ENCODE results near the gene DTX4.

The DTX4 gene

DNA sequence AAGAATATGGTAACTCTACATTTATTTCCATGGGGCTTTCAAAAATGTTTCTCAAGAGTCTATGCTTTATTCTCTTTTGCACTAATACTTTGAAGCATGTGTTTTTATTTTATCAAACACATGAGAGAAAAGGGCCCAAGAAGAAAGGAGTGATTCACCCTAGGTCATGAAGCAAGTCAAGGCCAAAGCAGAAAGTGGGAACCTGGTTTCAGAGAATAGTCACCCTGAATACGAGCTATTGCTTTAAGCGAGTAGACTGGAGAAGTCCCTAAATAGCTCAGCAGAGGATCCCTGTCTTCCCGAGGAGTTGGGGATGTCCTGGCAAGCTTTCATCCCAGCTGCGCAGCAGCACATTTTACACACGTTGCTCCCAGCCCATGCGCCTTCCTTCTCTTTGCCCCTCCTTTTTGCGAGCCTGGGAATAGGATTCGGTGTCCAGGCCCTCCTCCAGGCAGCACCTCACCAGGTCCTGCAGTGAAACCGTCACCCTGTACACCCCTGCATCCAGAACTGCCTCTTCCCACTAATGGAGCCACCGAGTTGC lies 21.7 kb downstream of the DTX4 start (continued):
- TF ChIP-seq, protein P1, sequence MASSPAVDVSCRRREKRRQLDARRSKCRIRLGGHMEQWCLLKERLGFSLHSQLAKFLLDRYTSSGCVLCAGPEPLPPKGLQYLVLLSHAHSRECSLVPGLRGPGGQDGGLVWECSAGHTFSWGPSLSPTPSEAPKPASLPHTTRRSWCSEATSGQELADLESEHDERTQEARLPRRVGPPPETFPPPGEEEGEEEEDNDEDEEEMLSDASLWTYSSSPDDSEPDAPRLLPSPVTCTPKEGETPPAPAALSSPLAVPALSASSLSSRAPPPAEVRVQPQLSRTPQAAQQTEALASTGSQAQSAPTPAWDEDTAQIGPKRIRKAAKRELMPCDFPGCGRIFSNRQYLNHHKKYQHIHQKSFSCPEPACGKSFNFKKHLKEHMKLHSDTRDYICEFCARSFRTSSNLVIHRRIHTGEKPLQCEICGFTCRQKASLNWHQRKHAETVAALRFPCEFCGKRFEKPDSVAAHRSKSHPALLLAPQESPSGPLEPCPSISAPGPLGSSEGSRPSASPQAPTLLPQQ (tag by site-specific recombination; IDR thresholded peaks at IDR 0.05): no peak

DNA sequence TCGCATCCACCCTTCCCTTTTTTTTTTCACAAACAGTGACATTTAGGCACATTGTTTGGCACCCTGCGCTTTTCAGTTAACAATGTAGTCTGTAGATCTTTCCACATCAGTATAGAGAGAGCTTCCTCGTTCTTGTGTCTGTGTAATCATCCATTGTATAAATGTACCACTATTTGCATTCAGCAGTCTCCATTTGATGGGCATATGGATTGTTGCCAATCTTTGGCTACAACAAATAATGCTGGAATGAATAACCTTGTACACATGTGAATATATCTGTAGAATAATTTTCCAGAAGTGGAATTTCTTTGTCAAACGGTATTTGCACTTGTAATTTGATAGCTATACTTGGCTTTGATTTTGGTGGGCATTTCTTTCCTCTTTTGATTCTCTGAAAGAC lies 23.7 kb downstream of the DTX4 start:
- Histone ChIP-seq H3K36me3 (ENCODE audit: control insufficient read depth in 2 of 2, insufficient read depth in 1 of 2, low read length in 2 of 2) (peaks cover 0 to 64% of the 10 kb centered on the region in 2 experiments; a peak in 1 of 3 replicates), H3K9me3 (ENCODE audit: control insufficient read depth, insufficient read depth, low read depth, low read length) (no peaks in the 10 kb centered on the region), H3K4me1 (ENCODE audit: control insufficient read depth, insufficient read depth, low read length) (no peaks in the 10 kb centered on the region), H3K4me3 (ENCODE audit: low read depth, low read length) (no peak overlapping the region), H3K27ac (ENCODE audit: extremely low read depth, low read depth, low read length) (no peak overlapping the region)
- TF ChIP-seq ZNF2 (tag by site-specific recombination; IDR thresholded peaks at IDR 0.05): no peak
- TF ChIP-seq MEIS1 (CRISPR knock-in tag; IDR thresholded peaks at IDR 0.05; ENCODE audit: borderline replicate concordance): no peak
- TF ChIP-seq KLF9 (tag by site-specific recombination; IDR thresholded peaks at IDR 0.05; ENCODE audit: low read depth): no peak
- TF ChIP-seq ZNF174 (tag by site-specific recombination; IDR thresholded peaks at IDR 0.05): no peak
- TF ChIP-seq ZNF211 (tag by site-specific recombination; IDR thresholded peaks at IDR 0.05; ENCODE audit: low read depth): no peak
- ChIA-PET POLR2A (no interaction called here), CTCF (interaction anchor here (0.7 kb wide), 1 partner anchor 30 kb away, joined by 4 read pairs; no protein-coding TSS in a partner anchor)

DNA sequence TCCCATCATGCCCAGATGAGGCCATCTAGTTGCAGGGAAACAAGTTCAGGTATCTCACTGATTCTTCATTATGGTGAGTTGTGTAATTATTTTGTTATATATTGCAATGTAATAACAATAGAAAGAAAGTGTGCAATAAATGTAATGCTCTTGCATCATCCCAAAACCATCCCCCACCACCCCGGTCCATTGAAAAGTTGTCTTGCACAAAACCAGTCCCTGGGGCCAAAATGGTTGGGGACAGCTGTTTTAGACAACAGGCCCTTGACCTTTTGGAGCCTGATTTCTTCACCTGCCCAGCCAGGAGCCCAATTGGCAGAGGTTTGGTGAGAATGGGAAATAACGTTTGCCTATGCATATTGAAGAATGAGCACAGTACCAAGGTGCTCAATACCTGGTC lies 24.8 kb downstream of the DTX4 start:
- TF ChIP-seq ZNF155 (tag by site-specific recombination; IDR thresholded peaks at IDR 0.05) (no peak), KLF7 (tag by site-specific recombination; IDR thresholded peaks at IDR 0.05; ENCODE audit: borderline replicate concordance) (no peak), ZNF114 (tag by site-specific recombination; IDR thresholded peaks at IDR 0.05) (no peak), ZSCAN23 (tag by site-specific recombination; IDR thresholded peaks at IDR 0.05) (no peak), ZFHX2 (tag by site-specific recombination; conservative IDR thresholded peaks at IDR 0.05) (no peak), ZNF10 (tag by site-specific recombination; IDR thresholded peaks at IDR 0.05) (no peak), GLIS1 (tag by site-specific recombination; IDR thresholded peaks at IDR 0.05) (no peak), ZNF221 (tag by site-specific recombination; IDR thresholded peaks at IDR 0.05; ENCODE audit: borderline replicate concordance) (no peak), ZNF837 (tag by site-specific recombination; IDR thresholded peaks at IDR 0.05) (no peak), ZBTB17 (tag by site-specific recombination; IDR thresholded peaks at IDR 0.05) (no peak), GLI2 (tag by site-specific recombination; IDR thresholded peaks at IDR 0.05; ENCODE audit: borderline replicate concordance, low read depth) (no peak), YY1 (tag by site-specific recombination; IDR thresholded peaks at IDR 0.05) (no peak), ZNF133 (tag by site-specific recombination; IDR thresholded peaks at IDR 0.05) (no peak), YY2 (tag by site-specific recombination; IDR thresholded peaks at IDR 0.05) (no peak), TRIM28 (IDR thresholded peaks at IDR 0.05; ENCODE audit: borderline replicate concordance, low read length) (no peak), ZBTB21 (tag by site-specific recombination; IDR thresholded peaks at IDR 0.05) (no peak)
- TF ChIP-seq, protein P2, sequence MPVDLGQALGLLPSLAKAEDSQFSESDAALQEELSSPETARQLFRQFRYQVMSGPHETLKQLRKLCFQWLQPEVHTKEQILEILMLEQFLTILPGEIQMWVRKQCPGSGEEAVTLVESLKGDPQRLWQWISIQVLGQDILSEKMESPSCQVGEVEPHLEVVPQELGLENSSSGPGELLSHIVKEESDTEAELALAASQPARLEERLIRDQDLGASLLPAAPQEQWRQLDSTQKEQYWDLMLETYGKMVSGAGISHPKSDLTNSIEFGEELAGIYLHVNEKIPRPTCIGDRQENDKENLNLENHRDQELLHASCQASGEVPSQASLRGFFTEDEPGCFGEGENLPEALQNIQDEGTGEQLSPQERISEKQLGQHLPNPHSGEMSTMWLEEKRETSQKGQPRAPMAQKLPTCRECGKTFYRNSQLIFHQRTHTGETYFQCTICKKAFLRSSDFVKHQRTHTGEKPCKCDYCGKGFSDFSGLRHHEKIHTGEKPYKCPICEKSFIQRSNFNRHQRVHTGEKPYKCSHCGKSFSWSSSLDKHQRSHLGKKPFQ (tag by site-specific recombination; IDR thresholded peaks at IDR 0.05): no peak
- TF ChIP-seq, protein P3, sequence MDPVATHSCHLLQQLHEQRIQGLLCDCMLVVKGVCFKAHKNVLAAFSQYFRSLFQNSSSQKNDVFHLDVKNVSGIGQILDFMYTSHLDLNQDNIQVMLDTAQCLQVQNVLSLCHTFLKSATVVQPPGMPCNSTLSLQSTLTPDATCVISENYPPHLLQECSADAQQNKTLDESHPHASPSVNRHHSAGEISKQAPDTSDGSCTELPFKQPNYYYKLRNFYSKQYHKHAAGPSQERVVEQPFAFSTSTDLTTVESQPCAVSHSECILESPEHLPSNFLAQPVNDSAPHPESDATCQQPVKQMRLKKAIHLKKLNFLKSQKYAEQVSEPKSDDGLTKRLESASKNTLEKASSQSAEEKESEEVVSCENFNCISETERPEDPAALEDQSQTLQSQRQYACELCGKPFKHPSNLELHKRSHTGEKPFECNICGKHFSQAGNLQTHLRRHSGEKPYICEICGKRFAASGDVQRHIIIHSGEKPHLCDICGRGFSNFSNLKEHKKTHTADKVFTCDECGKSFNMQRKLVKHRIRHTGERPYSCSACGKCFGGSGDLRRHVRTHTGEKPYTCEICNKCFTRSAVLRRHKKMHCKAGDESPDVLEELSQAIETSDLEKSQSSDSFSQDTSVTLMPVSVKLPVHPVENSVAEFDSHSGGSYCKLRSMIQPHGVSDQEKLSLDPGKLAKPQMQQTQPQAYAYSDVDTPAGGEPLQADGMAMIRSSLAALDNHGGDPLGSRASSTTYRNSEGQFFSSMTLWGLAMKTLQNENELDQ (tag by site-specific recombination; IDR thresholded peaks at IDR 0.05; ENCODE audit: low read depth): no peak
- TF ChIP-seq, protein P4, sequence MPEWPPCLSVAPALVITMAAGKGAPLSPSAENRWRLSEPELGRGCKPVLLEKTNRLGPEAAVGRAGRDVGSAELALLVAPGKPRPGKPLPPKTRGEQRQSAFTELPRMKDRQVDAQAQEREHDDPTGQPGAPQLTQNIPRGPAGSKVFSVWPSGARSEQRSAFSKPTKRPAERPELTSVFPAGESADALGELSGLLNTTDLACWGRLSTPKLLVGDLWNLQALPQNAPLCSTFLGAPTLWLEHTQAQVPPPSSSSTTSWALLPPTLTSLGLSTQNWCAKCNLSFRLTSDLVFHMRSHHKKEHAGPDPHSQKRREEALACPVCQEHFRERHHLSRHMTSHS (tag by site-specific recombination; IDR thresholded peaks at IDR 0.05): no peak
- Histone ChIP-seq H3K27ac (ENCODE audit: extremely low read depth, low read depth, low read length) (no peak overlapping the region), H3K9me3 (ENCODE audit: control insufficient read depth, insufficient read depth, low read depth, low read length) (no peaks in the 10 kb centered on the region), H3K36me3 (ENCODE audit: control insufficient read depth in 2 of 2, insufficient read depth in 1 of 2, low read length in 2 of 2) (peaks cover 0 to 55% of the 10 kb centered on the region in 2 experiments; a peak in 1 of 3 replicates), H3K4me1 (ENCODE audit: control insufficient read depth, insufficient read depth, low read length) (no peaks in the 10 kb centered on the region), H3K4me3 (ENCODE audit: low read depth, low read length) (no peak overlapping the region)
- CTCF ChIA-PET: interaction anchor here (2.7 kb wide), 1 partner anchor 10 kb away, joined by 15 read pairs; no protein-coding TSS in a partner anchor
- POLR2A ChIA-PET: no interaction called here

Measured in HEK293 (cell line).